Measurements from ENCODE around the gene UTP20.

- no peak for TF ChIP-seq EZH2 (IDR thresholded peaks at IDR 0.05; ENCODE audit: insufficient read depth, poor library complexity, severe bottlenecking)
- TF ChIP-seq EZH2phosphoT487 (IDR thresholded peaks at IDR 0.05; ENCODE audit: insufficient read depth, low read depth), result no peak
Measured at GRCh38 chr12:101407436-101408345, 127.8 kb downstream of the UTP20 start, which contains the start of gene ARL1.

Measured in GM23248 (cell line).